ENCODE results near the gene GFRAL. TPM values are rescaled to one million over a fixed set of nuclear protein-coding genes. Genes with fewer than 3 reads are reported as not detected.

The GFRAL gene
- total and polyA plus RNA-seq, 2 donors (not counting 3 experiments of a cell fraction or from before 2014, with no cell fraction given) = not detected

DNA sequence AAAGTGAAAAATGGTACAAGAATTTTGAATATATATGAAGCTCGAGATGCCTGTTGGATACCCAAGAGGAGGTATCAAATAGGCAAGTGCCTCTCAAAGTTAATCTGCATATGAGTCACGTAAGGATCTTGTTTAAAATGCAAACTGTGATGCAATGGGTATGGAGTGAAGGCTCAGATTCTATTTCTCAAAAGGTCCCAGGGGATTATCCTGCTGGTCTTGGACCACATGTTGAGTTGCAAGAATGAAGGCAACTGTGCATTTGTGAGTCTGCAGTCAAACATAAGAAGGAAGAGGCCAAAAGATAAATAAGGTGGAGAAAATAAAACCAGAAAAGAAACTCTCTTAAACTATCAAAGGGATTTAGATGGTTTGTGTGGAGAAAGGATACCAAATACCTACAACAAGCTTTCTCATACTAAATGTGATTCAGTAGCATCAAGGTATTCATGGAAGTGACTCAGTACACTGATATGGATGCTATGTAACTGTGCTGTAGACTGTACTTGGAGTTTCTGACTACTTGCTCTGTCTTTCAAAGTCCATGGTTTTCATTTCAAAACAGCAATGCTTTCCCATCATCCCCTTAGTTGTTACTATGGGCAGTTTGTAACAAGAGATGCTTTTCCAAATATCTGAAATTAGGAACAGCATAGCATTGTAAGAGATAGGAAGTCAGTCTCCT, 106.3 kb downstream of the GFRAL start:
- no peak for TF ChIP-seq FOS (IDR thresholded peaks at IDR 0.05; ENCODE audit: borderline replicate concordance, insufficient read depth, low read length)
- TF ChIP-seq MYC (IDR thresholded peaks at IDR 0.05; ENCODE audit: low read depth, low read length) = no peak
- TF ChIP-seq JUN (IDR thresholded peaks at IDR 0.05; ENCODE audit: borderline replicate concordance, insufficient read depth, insufficient read length, low read depth) = no peak
- TF ChIP-seq POLR2AphosphoS5 (IDR thresholded peaks at IDR 0.05; ENCODE audit: insufficient read depth, low read depth, low read length) = no peak
- TF ChIP-seq, protein P1, sequence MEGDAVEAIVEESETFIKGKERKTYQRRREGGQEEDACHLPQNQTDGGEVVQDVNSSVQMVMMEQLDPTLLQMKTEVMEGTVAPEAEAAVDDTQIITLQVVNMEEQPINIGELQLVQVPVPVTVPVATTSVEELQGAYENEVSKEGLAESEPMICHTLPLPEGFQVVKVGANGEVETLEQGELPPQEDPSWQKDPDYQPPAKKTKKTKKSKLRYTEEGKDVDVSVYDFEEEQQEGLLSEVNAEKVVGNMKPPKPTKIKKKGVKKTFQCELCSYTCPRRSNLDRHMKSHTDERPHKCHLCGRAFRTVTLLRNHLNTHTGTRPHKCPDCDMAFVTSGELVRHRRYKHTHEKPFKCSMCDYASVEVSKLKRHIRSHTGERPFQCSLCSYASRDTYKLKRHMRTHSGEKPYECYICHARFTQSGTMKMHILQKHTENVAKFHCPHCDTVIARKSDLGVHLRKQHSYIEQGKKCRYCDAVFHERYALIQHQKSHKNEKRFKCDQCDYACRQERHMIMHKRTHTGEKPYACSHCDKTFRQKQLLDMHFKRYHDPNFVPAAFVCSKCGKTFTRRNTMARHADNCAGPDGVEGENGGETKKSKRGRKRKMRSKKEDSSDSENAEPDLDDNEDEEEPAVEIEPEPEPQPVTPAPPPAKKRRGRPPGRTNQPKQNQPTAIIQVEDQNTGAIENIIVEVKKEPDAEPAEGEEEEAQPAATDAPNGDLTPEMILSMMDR (IDR thresholded peaks at IDR 0.05; ENCODE audit: extremely low read depth in 1 of 2, insufficient read depth in 1 of 2, low read depth in 1 of 2, low read length in 2 of 2) = no peak
- no peak for TF ChIP-seq GATA2 (IDR thresholded peaks at IDR 0.05; ENCODE audit: insufficient read depth, insufficient read length, low read depth, low read length)
- TF ChIP-seq, protein P2, sequence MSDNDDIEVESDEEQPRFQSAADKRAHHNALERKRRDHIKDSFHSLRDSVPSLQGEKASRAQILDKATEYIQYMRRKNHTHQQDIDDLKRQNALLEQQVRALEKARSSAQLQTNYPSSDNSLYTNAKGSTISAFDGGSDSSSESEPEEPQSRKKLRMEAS (IDR thresholded peaks at IDR 0.05; ENCODE audit: insufficient read depth, insufficient read length) = no peak
- TF ChIP-seq EZH2 (IDR thresholded peaks at IDR 0.05; ENCODE audit: borderline replicate concordance, low read depth, low read length, severe bottlenecking) = no peak
- no peak for TF ChIP-seq POLR2A (IDR thresholded peaks at IDR 0.05; ENCODE audit: low read depth, low read length)
- Histone ChIP-seq H3K9ac (replicated peaks; ENCODE audit: extremely low read depth, insufficient read depth, low read length) (no peak overlapping the region), H3K36me3 (ENCODE audit: control insufficient read depth in 2 of 2, extremely low read depth in 1 of 2, insufficient read depth in 2 of 2, low read length in 2 of 2) (no peaks in the 10 kb centered on the region), H3K9me1 (replicated peaks; ENCODE audit: control insufficient read depth, extremely low read depth, insufficient read depth, low read length) (no peaks in the 10 kb centered on the region), H3K4me1 (ENCODE audit: control insufficient read depth, extremely low read depth, insufficient read depth, low read length) (no peaks in the 10 kb centered on the region), H3K4me3 (replicated peaks in 1 of 3; ENCODE audit: insufficient read depth in 1 of 3, low read depth in 1 of 3, low read length in 3 of 3) (no peak overlapping the region), H3K27me3 (ENCODE audit: control insufficient read depth in 2 of 2, insufficient read depth in 2 of 2, low read length in 2 of 2) (peaks cover 2 to 4% of the 10 kb centered on the region in 2 experiments), H3K4me2 (ENCODE audit: insufficient read depth, low read length) (no peak overlapping the region), H3K27ac (ENCODE audit: insufficient read depth, low read depth, low read length) (no peak overlapping the region), H3K79me2 (ENCODE audit: control insufficient read depth, insufficient read depth, low read length) (no peaks in the 10 kb centered on the region), H4K20me1 (replicated peaks; ENCODE audit: control insufficient read depth, extremely low read depth, insufficient read depth, low read length) (no peaks in the 10 kb centered on the region), H3K9me3 (replicated peaks; ENCODE audit: control insufficient read depth, insufficient read depth, low read length) (no peaks in the 10 kb centered on the region), H2AFZ (ENCODE audit: low read depth, low read length) (no peak overlapping the region)
- CTCF ChIA-PET = no interaction called here
- no peak for DNase-seq (ENCODE audit: low read depth, low spot score)
- intact Hi-C loops (cut with micrococcal nuclease) = no loop called here
- no peak for FAIRE-seq
- BruUV-seq (replicated peaks) = no TSS peak
- POLR2A ChIA-PET = no interaction called here
- dilution Hi-C loops (cut with MboI; ENCODE audit: extremely low pct_ligation_motif_present, low sequenced_read_pairs) = no loop called here
